CD4-positive, CD25-positive, alpha-beta regulatory T cell (primary cell): Measurements from ENCODE around the gene B3GALT2. TPM values are rescaled to one million over a fixed set of nuclear protein-coding genes. Genes with fewer than 3 reads are reported as not detected.
"Not testable (repeated sequence)": the region's sequence is repeated elsewhere in the genome, so short reads cannot be mapped to it uniquely, and the experiment has no call there.

Source experiments
- ATAC-seq, 2 donors: fragments of 150-1000 bp; cut with Tn5 transposase; one replicate each; pipeline ENCODE4 v1.10.0; 2021; ENCODE audit warnings: low read depth in 2 of 2, moderate number of reproducible peaks in 2 of 2, moderate library complexity in 1 of 2
- DNase-seq, 3 donors: peaks; one replicate each; pipeline versions ENCODE4 v3.0.0 to v3.0.0-alpha.2; 2012 to 2022; ENCODE audit warnings: mixed read lengths in 1 of 3
- H3K27ac ChIP-seq: one replicate; pipeline ENCODE4 v1.7.0; 2013; ENCODE audit warnings: mild to moderate bottlenecking, low read length; ENCODE audit not compliant: insufficient read depth, poor library complexity, severe bottlenecking
- H3K27me3 ChIP-seq: one replicate; pipeline ENCODE4 v1.7.0; 2013; ENCODE audit warnings: low read length; ENCODE audit not compliant: control insufficient read depth, insufficient read depth
- H3K36me3 ChIP-seq: one replicate; pipeline ENCODE4 v1.7.0; 2013; ENCODE audit warnings: mild to moderate bottlenecking, low read length, moderate library complexity; ENCODE audit not compliant: control insufficient read depth, insufficient read depth
- H3K4me1 ChIP-seq: 2 replicates; pipeline ENCODE4 v1.7.0; 2013; ENCODE audit warnings: mild to moderate bottlenecking, low read length; ENCODE audit not compliant: insufficient read depth, control insufficient read depth, poor library complexity, severe bottlenecking
- H3K4me3 ChIP-seq: one replicate; pipeline ENCODE4 v1.7.0; 2013; ENCODE audit warnings: low read depth, mild to moderate bottlenecking, low read length, moderate library complexity
- H3K9me3 ChIP-seq, 2 experiments: 1 replicate in 1 of 2; 2 replicates in 1 of 2; pipeline ENCODE4 v1.7.0; 2013; ENCODE audit warnings: low read length in 2 of 2, mild to moderate bottlenecking in 1 of 2, moderate library complexity in 1 of 2; ENCODE audit not compliant: control insufficient read depth in 2 of 2
- H3K27ac Mint-ChIP-seq, 3 donors: one replicate each; pipeline ENCODE4 v1.8.0; 2020 to 2022; ENCODE audit warnings: mild to moderate bottlenecking in 3 of 3, mixed read lengths in 3 of 3, moderate library complexity in 2 of 3
- H3K27me3 Mint-ChIP-seq: one replicate; pipeline ENCODE4 v1.8.0; 2022; ENCODE audit warnings: mild to moderate bottlenecking, mixed read lengths
- H3K36me3 Mint-ChIP-seq: one replicate; pipeline ENCODE4 v1.8.0; 2020; ENCODE audit warnings: mixed read lengths
- H3K4me1 Mint-ChIP-seq, 4 donors: one replicate each; pipeline ENCODE4 v1.8.0; 2020 to 2022; ENCODE audit warnings: mixed read lengths in 4 of 4, mild to moderate bottlenecking in 1 of 4
- H3K4me3 Mint-ChIP-seq, 4 donors: one replicate each; pipeline ENCODE4 v1.8.0; 2020 to 2022; ENCODE audit warnings: mild to moderate bottlenecking in 4 of 4, mixed read lengths in 4 of 4, moderate library complexity in 3 of 4
- H3K9me3 Mint-ChIP-seq, 7 donors: one replicate each; pipeline ENCODE4 v1.8.0; 2020 to 2022; ENCODE audit warnings: mixed read lengths in 7 of 7, mild to moderate bottlenecking in 3 of 7, moderate library complexity in 2 of 7
- polyA plus RNA-seq, 4 donors: library from polyadenylated mRNA; unstranded; fragments of 300-500 nt; fragmentation: Illumina TruSeq; gene quantifications; one replicate each; pipeline ENCODE4 v1.2.3, GENCODE V29; 2021
- total RNA-seq: library from RNA; stranded (reverse); gene quantifications from one replicate; pipeline ENCODE4 v1.2.3, GENCODE V29; 2022

B3GALT2 gene
- total RNA-seq (0.30 TPM), polyA plus RNA-seq (1 to 10 TPM in 1 of 4 donors, under 1 TPM in 3; 0.61 to 1.2 (median 0.90) TPM)

GRCh38 chr1:193185901-193186731 lies at the start of gene B3GALT2:
B3GALT2 (minus strand) TSS chr1:193186613; CDS start chr1:193181562, 5,051 bp downstream.
- Histone ChIP-seq H3K4me3 (peak within 1 kb of the TSS; percentile 84), H3K36me3 (no peaks in the 10 kb centered on the region), H3K9me3 (no peaks in the 10 kb centered on the region), H3K27ac (peak within 1 kb of the TSS; percentile 45), H3K27me3 (no peaks in the 10 kb centered on the region), H3K4me1 (peaks cover 14% of the 10 kb centered on the region)
- peak; percentile 55 to 60 for ATAC-seq
- no peaks in the 10 kb centered on the region for H3K9me3 Mint-ChIP-seq
- DNase-seq = peak in 2 of 3 donors; percentile 23 to 26
- peak within 1 kb of the TSS; percentile 59 to 89 (median 80) for H3K4me3 Mint-ChIP-seq
- no peaks in the 10 kb centered on the region for H3K27me3 Mint-ChIP-seq
- peak within 1 kb of the TSS; percentile 14 to 72 (median 62) for H3K27ac Mint-ChIP-seq
- peaks cover 53 to 82% (median 69%) of the 10 kb centered on the region in 4 donors for H3K4me1 Mint-ChIP-seq
- no peaks in the 10 kb centered on the region for H3K36me3 Mint-ChIP-seq

- ATAC-seq = no peak
- Mint-ChIP-seq H3K4me3 (no peak overlapping the region), H3K27ac (no peak overlapping the region), H3K27me3 (no peaks in the 10 kb centered on the region), H3K4me1 (peaks cover 10 to 26% (median 17%) of the 10 kb centered on the region in 4 donors), H3K36me3 (peaks cover 40% of the 10 kb centered on the region), H3K9me3 (peaks cover 0 to 2% (median 0%) of the 10 kb centered on the region in 7 donors)
- no peaks in the 10 kb centered on the region for H3K4me1 ChIP-seq
- DNase-seq = no peak
- H3K9me3 ChIP-seq = no peaks in the 10 kb centered on the region
- no peak overlapping the region for H3K27ac ChIP-seq
- peaks cover 33% of the 10 kb centered on the region for H3K36me3 ChIP-seq
- no peaks in the 10 kb centered on the region for H3K27me3 ChIP-seq
- no peak overlapping the region for H3K4me3 ChIP-seq
These were observed 48.1 kb upstream of the B3GALT2 start for GRCh38 chr1:193234530-193234929.

DNA sequence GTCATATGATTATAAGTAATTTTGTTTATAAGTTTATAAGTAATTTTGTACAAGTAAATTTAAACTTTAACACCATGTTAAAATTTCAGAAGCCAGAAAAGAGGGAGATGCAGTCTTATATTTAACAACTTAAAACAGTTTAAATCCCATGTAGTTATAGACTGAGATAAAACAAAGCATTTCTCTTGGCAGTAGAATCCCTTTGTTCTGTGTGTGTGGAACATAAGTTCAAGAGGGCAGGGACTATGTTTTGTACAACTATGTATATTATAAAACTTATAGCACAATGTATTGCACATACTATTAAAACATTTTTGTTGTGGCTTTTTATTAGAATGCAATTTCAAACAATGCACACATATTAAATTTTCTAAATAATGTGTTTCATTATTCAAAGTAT lies 44.7 kb upstream of the B3GALT2 start:
- not testable (repeated sequence) for H3K9me3 ChIP-seq, H3K9me3 Mint-ChIP-seq, H3K4me3 ChIP-seq, H3K27ac Mint-ChIP-seq, H3K4me1 ChIP-seq, H3K27me3 Mint-ChIP-seq, H3K27ac ChIP-seq, DNase-seq, ATAC-seq, H3K27me3 ChIP-seq
- H3K4me1 Mint-ChIP-seq = peaks cover 8 to 28% (median 20%) of the 10 kb centered on the region in 4 donors
- peaks cover 23% of the 10 kb centered on the region for H3K36me3 ChIP-seq
- H3K36me3 Mint-ChIP-seq = peaks cover 28% of the 10 kb centered on the region
- peak overlapping the region in 1 of 4 donors; percentile 32 for H3K4me3 Mint-ChIP-seq

- Mint-ChIP-seq H3K4me1 (peaks cover 18 to 37% (median 28%) of the 10 kb centered on the region in 4 donors), H3K27ac (no peak overlapping the region), H3K9me3 (peaks cover 0 to 2% (median 0%) of the 10 kb centered on the region in 7 donors), H3K36me3 (peaks cover 35% of the 10 kb centered on the region), H3K4me3 (no peak overlapping the region), H3K27me3 (no peaks in the 10 kb centered on the region)
- no peaks in the 10 kb centered on the region for H3K4me1 ChIP-seq
- H3K9me3 ChIP-seq = no peaks in the 10 kb centered on the region
- peaks cover 25% of the 10 kb centered on the region for H3K36me3 ChIP-seq
- no peak for DNase-seq
- H3K27me3 ChIP-seq = no peaks in the 10 kb centered on the region
- no peak for ATAC-seq
- no peak overlapping the region for H3K27ac ChIP-seq
- H3K4me3 ChIP-seq = no peak overlapping the region
These were observed 42.7 kb upstream of the B3GALT2 start for GRCh38 chr1:193229136-193229535.

DNA sequence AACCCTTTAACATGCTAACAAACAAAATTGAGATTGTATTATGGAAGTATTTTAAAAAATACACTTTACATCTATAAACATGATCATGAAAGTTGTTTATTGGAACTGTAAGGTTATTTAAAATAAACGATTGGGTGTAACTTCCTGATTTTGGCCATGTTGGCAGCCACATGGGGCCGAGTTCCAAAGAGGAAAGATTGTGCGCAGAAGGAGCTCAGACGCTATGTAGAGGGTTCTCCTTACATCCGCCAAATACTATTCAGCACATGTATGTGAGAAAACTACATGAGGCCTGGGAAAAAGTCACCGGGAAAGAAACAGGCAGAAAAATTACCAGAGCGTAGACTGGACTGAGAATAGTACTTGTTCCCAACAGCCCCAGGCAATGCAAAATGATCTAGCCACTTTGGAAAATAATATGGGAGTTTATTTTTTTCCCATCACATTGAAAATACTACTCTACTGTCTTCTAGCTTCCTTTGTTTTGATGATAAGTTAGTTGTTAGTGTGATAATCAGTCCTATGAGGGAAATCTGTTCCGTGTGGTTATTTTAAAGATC lies 35.7 kb upstream of the B3GALT2 start:
- no peaks in the 10 kb centered on the region for H3K4me1 ChIP-seq
- H3K27me3 ChIP-seq = no peaks in the 10 kb centered on the region
- no peak overlapping the region for H3K4me3 ChIP-seq
- H3K27me3 Mint-ChIP-seq = no peaks in the 10 kb centered on the region
- peaks cover 47% of the 10 kb centered on the region for H3K36me3 Mint-ChIP-seq
- DNase-seq (no peak), ATAC-seq (no peak)
- peaks cover 20% of the 10 kb centered on the region for H3K36me3 ChIP-seq
- no peak overlapping the region for H3K27ac ChIP-seq
- no peaks in the 10 kb centered on the region for H3K9me3 ChIP-seq
- H3K4me1 Mint-ChIP-seq = peaks cover 17 to 45% (median 30%) of the 10 kb centered on the region in 4 donors
- H3K4me3 Mint-ChIP-seq = no peak overlapping the region
- no peak overlapping the region for H3K27ac Mint-ChIP-seq
- peaks cover 0 to 2% (median 0%) of the 10 kb centered on the region in 7 donors for H3K9me3 Mint-ChIP-seq

DNA sequence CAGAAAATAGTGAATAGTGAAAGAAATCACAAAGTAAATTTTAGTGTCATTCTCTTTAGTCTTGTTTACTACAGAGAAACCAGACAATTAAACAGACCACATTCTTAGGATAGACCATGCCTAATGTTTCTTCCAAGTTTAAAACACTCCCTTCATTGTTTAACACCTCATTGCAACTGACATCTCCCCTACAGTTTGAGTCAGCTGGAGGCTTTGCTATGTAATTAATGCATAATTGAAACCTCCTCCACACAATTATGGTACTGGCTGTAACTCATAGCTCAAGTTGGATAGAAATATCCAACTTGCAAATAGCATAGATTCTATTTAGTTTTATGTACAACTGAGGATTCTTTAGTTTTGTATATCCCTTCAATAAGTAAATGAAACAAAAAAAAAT lies 35.2 kb upstream of the B3GALT2 start:
- Histone ChIP-seq H3K4me1 (no peaks in the 10 kb centered on the region), H3K9me3 (no peaks in the 10 kb centered on the region), H3K36me3 (peaks cover 25% of the 10 kb centered on the region), H3K27me3 (no peaks in the 10 kb centered on the region), H3K4me3 (no peak overlapping the region), H3K27ac (no peak overlapping the region)
- Mint-ChIP-seq H3K27me3 (no peaks in the 10 kb centered on the region), H3K27ac (no peak overlapping the region), H3K36me3 (peaks cover 51% of the 10 kb centered on the region), H3K4me1 (peaks cover 17 to 42% (median 28%) of the 10 kb centered on the region in 4 donors), H3K9me3 (peaks cover 0 to 2% (median 0%) of the 10 kb centered on the region in 7 donors), H3K4me3 (no peak overlapping the region)
- DNase-seq = no peak
- no peak for ATAC-seq

DNA sequence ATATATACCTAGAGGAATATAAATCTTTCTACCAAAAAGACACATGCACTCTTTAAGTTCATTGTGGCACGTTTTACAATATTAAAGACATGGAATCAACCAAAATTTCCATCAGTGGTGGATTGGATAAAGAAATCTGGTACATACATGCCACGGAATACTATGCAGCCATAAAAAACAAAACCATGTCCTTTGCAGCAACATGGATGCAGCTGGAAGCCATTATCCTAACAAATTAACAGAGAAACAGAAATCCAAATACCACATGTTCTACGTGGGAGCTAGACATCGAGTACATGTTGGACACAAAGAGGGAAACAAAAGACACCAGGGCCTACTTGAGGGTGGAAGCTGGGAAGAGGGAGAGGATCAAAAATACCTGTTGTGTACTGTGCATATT lies 33.0 kb upstream of the B3GALT2 start:
- Mint-ChIP-seq H3K27ac (no peak overlapping the region), H3K4me3 (no peak overlapping the region), H3K27me3 (no peaks in the 10 kb centered on the region), H3K9me3 (peaks cover 0 to 1% (median 0%) of the 10 kb centered on the region in 7 donors), H3K4me1 (peaks cover 16 to 26% (median 21%) of the 10 kb centered on the region in 4 donors), H3K36me3 (peaks cover 43% of the 10 kb centered on the region)
- Histone ChIP-seq H3K36me3 (peaks cover 34% of the 10 kb centered on the region), H3K4me3 (no peak overlapping the region), H3K4me1 (no peaks in the 10 kb centered on the region), H3K27me3 (no peaks in the 10 kb centered on the region), H3K27ac (no peak overlapping the region), H3K9me3 (no peaks in the 10 kb centered on the region)
- no peak for DNase-seq
- no peak for ATAC-seq
